ENCODE data around the gene NUCB1. TPM values are rescaled to one million over a fixed set of nuclear protein-coding genes. Genes with fewer than 3 reads are reported as not detected.
A peak's percentile ranks its signal among the peaks of the same experiment; 100 is the strongest.
"Not testable (repeated sequence)": the region's sequence is repeated elsewhere in the genome, so short reads cannot be mapped to it uniquely, and the experiment has no call there.

NUCB1 gene
- total and polyA plus RNA-seq, 9 of the 15 experiments (the other 6 are each of a cell fraction or from before 2014, with no cell fraction given) = 3.1 to 153 (median 71.7) TPM

DNA sequence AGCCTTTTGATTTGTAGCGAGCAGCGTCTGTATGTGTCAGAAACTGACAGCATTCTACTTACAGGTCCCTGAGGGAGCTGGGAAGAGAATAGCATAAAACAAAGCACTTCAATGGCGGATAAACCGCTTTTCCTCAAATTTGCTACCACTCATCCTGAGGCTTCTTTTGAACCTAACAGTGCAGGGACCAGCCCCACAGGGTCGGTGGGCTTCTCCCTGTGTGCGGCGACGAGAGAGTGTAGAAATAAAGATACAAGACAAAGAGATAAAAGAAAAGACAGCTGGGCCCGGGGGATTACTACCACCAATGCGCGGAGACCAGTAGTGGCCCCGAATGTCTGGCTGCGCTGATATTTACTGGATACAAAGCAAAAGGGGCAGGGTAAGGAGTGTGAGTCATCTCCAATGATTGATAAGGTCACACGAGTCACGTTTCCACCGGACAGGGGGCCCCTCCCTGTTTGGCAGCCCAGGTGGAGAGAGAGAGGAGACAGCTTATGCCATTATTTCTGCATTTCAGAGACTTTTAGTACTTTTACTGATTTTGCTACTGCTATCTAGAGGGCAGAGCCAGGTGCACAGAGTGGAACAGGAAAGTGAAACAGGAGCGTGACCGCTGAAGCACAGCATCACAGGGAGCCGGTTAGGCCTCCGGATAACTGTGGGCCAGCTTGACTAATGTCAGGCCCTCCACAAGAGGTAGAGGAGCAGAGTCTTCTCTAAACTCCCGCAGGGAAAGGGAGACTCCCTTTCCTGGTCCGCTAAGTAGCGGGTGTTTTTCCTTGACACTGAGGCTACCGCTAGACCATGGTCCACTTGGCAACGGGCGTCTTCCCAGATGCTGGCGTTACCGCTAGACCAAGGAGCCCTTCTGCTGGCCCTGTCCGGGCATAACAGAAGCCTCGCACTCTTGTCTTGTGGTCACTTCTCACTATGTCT lies 23.8 kb upstream of the NUCB1 start (continued):
- TF ChIP-seq, protein P1, sequence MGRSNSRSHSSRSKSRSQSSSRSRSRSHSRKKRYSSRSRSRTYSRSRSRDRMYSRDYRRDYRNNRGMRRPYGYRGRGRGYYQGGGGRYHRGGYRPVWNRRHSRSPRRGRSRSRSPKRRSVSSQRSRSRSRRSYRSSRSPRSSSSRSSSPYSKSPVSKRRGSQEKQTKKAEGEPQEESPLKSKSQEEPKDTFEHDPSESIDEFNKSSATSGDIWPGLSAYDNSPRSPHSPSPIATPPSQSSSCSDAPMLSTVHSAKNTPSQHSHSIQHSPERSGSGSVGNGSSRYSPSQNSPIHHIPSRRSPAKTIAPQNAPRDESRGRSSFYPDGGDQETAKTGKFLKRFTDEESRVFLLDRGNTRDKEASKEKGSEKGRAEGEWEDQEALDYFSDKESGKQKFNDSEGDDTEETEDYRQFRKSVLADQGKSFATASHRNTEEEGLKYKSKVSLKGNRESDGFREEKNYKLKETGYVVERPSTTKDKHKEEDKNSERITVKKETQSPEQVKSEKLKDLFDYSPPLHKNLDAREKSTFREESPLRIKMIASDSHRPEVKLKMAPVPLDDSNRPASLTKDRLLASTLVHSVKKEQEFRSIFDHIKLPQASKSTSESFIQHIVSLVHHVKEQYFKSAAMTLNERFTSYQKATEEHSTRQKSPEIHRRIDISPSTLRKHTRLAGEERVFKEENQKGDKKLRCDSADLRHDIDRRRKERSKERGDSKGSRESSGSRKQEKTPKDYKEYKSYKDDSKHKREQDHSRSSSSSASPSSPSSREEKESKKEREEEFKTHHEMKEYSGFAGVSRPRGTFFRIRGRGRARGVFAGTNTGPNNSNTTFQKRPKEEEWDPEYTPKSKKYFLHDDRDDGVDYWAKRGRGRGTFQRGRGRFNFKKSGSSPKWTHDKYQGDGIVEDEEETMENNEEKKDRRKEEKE (IDR thresholded peaks at IDR 0.05; ENCODE audit: borderline replicate concordance in 1 of 2, control insufficient read depth in 1 of 2, low read depth in 2 of 2, low read length in 1 of 2) = 0 out of 4 replicates have a peak, but pooled peaks of 1 of the 2 experiments have one; percentile 21
- TF ChIP-seq NR2C1 (IDR thresholded peaks at IDR 0.05) (peak; percentile 46), NR2C1 (tag; IDR thresholded peaks at IDR 0.05) (peak; percentile 50), TOE1 (IDR thresholded peaks at IDR 0.05; ENCODE audit: borderline replicate concordance) (peak; percentile 73; the same call in 1 of the 2 replicates), CREM (IDR thresholded peaks at IDR 0.05; ENCODE audit: low read depth) (peak; percentile 73), RAD21 (CRISPR knock-in tag; conservative IDR thresholded peaks at IDR 0.05 in 1 of 2, IDR thresholded peaks at IDR 0.05 in 1 of 2) (peak in 1 of 2 experiments; percentile 16; a peak in 1 of 4 replicates), THAP12 (CRISPR knock-in tag; IDR thresholded peaks at IDR 0.05) (peak; percentile 27; the same call in 1 of the 2 replicates), ZNF23 (CRISPR knock-in tag; IDR thresholded peaks at IDR 0.05) (peak; percentile 72; the same call in 1 of the 2 replicates), ELF2 (CRISPR knock-in tag; IDR thresholded peaks at IDR 0.05) (peak; percentile 69), GATA2 (CRISPR knock-in tag; IDR thresholded peaks at IDR 0.05) (peak; percentile 51; the same call in 1 of the 2 replicates)
- TF ChIP-seq TOE1 (CRISPR knock-in tag; IDR thresholded peaks at IDR 0.05; ENCODE audit: borderline replicate concordance, low read depth) = not testable (repeated sequence)
